ENCODE measurements around the gene HOXB5. TPM values are rescaled to one million over a fixed set of nuclear protein-coding genes. Genes with fewer than 3 reads are reported as not detected.

The HOXB5 gene
- total RNA-seq, 1 experiment from 2014 or later = 0.95 TPM

DNA sequence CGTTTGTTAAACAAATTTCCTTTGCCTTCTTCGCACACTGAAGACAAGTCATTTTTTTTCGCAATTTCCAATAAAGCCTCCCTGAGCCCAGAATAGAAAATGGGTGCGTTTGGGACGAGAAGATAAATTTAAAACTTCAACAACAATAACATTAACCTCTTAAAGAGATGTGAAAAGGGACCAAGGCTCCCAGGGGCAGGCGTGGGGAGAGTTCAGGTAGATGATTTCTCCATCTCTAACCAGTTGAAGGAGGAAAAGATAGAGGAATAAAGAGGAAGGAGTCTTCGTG, 14.2 kb downstream of the HOXB5 start:
- no TSS peak for BruUV-seq (replicated peaks)
- H3K9ac ChIP-seq (ENCODE audit: low read length) = no peak overlapping the region
- ChIA-PET CTCF (no interaction called here), POLR2A (ENCODE audit: unreplicated experiment) (no interaction called here)
- no peaks in the 10 kb centered on the region for H3K9me2 ChIP-seq (replicated peaks; ENCODE audit: low read length)
- H2AFZ ChIP-seq (ENCODE audit: low read length) = no peak overlapping the region
- H3K4me3 ChIP-seq (ENCODE audit: low read length) = no peak overlapping the region
- H3K4me1 ChIP-seq (ENCODE audit: insufficient read depth, low read length) = peaks cover 25% of the 10 kb centered on the region
- no peaks in the 10 kb centered on the region for H3F3A ChIP-seq (ENCODE audit: low read length, unreplicated experiment)
- H3K36me3 ChIP-seq (ENCODE audit: low read depth, low read length) = no peaks in the 10 kb centered on the region
- H3K9me3 ChIP-seq (ENCODE audit: low read length) = no peaks in the 10 kb centered on the region
- ATAC-seq (no peak), DNase-seq (no peak)
- no peak overlapping the region for H3K4me2 ChIP-seq (ENCODE audit: low read length)
- H3K27me3 ChIP-seq (ENCODE audit: low read length) = no peaks in the 10 kb centered on the region
- intact Hi-C loops (cut with micrococcal nuclease) = no loop called here
- H4K20me1 ChIP-seq (ENCODE audit: low read length) = no peaks in the 10 kb centered on the region
- TF ChIP-seq, protein P1, sequence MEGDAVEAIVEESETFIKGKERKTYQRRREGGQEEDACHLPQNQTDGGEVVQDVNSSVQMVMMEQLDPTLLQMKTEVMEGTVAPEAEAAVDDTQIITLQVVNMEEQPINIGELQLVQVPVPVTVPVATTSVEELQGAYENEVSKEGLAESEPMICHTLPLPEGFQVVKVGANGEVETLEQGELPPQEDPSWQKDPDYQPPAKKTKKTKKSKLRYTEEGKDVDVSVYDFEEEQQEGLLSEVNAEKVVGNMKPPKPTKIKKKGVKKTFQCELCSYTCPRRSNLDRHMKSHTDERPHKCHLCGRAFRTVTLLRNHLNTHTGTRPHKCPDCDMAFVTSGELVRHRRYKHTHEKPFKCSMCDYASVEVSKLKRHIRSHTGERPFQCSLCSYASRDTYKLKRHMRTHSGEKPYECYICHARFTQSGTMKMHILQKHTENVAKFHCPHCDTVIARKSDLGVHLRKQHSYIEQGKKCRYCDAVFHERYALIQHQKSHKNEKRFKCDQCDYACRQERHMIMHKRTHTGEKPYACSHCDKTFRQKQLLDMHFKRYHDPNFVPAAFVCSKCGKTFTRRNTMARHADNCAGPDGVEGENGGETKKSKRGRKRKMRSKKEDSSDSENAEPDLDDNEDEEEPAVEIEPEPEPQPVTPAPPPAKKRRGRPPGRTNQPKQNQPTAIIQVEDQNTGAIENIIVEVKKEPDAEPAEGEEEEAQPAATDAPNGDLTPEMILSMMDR (conservative IDR thresholded peaks at IDR 0.05; ENCODE audit: low read depth, low read length) = no peak
- TF ChIP-seq EZH2phosphoT487 (IDR thresholded peaks at IDR 0.05; ENCODE audit: borderline replicate concordance, low read length) (no peak), EZH2 (IDR thresholded peaks at IDR 0.05; ENCODE audit: low read length, unreplicated experiment) (no peak)
- H3K27ac ChIP-seq (ENCODE audit: low read length) = no peak overlapping the region
- H3K79me2 ChIP-seq (ENCODE audit: low read length) = 0 out of 2 replicates have a peak, but pooled peaks cover 6% of the 10 kb centered on the region

DNA sequence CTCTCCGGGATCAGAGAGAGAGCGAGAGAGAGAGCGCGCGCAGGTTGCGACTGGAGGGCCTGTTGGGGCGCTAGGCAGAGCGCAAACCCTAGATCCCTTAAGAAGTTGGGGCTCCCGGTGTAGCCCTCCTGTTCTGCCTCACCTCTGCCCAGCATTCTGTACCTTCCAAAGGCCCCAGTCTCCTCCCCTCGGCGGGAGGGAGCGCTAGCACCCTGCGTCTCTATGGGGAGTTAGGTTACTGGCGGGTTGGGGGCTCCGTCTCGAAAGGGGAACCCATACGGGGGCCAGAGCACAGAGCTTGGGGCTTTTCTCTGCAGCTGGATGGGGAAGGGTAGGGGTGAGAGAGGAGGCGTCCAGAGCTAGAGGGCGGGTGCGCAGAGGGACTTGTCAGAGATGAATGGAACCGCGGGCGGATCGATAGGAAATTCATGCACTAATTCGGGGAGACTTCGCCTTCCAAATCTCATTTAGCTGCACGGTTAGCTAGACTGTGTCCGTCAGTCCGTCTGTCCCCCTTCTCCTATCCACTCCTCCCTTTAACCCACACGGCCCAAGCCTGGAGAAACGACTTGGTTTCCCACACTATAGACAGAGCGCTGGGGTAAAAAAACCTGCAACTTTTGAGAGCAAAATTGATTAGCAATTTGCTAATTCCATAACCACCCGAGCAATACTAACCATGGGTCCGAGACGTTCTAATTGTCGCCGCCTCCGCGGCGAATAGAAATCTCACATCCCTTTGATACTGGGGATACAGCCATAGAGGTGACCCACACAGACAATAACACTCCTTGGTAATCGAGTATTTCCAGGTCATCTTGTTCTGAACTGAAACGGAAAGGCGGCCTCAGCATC, 14.7 kb downstream of the HOXB5 start:
- H3K4me1 ChIP-seq (ENCODE audit: insufficient read depth, low read length) = peaks cover 20% of the 10 kb centered on the region
- no peaks in the 10 kb centered on the region for H3K36me3 ChIP-seq (ENCODE audit: low read depth, low read length)
- no peaks in the 10 kb centered on the region for H3K9me3 ChIP-seq (ENCODE audit: low read length)
- no peak overlapping the region for H3K27ac ChIP-seq (ENCODE audit: low read length)
- H3F3A ChIP-seq (ENCODE audit: low read length, unreplicated experiment) = no peaks in the 10 kb centered on the region
- 0 out of 2 replicates have a peak, but pooled peaks cover 1% of the 10 kb centered on the region for H3K79me2 ChIP-seq (ENCODE audit: low read length)
- DNase-seq = no peak
- CTCF ChIA-PET = no interaction called here
- H3K4me3 ChIP-seq (ENCODE audit: low read length) = no peak overlapping the region
- intact Hi-C loops (cut with micrococcal nuclease) = no loop called here
- H3K9me2 ChIP-seq (replicated peaks; ENCODE audit: low read length) = no peaks in the 10 kb centered on the region
- no peak overlapping the region for H3K9ac ChIP-seq (ENCODE audit: low read length)
- H3K4me2 ChIP-seq (ENCODE audit: low read length) = no peak overlapping the region
- POLR2A ChIA-PET (ENCODE audit: unreplicated experiment) = no interaction called here
- no peak for ATAC-seq
- TF ChIP-seq EZH2phosphoT487 (IDR thresholded peaks at IDR 0.05; ENCODE audit: borderline replicate concordance, low read length) (no peak), EZH2 (IDR thresholded peaks at IDR 0.05; ENCODE audit: low read length, unreplicated experiment) (no peak)
- TF ChIP-seq, protein P1 (conservative IDR thresholded peaks at IDR 0.05; ENCODE audit: low read depth, low read length) = no peak
- no peaks in the 10 kb centered on the region for H3K27me3 ChIP-seq (ENCODE audit: low read length)
- no peaks in the 10 kb centered on the region for H4K20me1 ChIP-seq (ENCODE audit: low read length)
- no peak overlapping the region for H2AFZ ChIP-seq (ENCODE audit: low read length)
- no TSS peak for BruUV-seq (replicated peaks)

DNA sequence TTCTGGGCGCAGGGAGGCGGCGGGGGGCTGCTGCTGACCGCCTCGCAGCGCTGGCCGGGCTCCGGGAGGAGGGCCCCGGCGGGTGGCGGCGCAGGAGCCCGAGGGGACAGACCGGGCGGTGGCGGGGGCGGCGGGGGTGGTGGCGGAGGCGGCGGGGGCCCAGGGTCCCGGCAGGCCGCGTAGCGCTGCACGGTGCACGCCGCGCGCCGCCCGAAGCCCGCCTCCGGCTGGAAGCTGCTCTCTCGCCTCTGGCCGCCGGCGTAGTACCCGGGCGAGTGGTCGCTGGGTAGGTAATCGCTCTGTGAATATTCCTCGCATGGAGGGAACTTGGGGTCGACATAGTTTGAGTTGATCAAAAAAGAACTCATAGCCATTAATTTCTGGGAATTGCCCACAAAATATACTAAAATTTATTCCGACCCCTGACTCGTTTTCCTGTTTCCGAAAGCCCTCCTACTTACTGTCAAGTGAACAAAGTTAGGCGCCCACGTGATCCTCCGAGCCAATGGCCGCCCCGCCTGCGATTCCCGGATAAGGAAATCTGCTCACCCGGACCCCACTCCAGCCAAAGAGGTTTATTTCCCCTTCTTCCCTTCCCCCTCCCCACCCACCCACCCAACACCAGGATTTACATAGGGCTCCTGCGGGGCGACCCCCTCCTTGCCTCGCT, 15.5 kb downstream of the HOXB5 start, which contains the start of gene HOXB4:
Gene HOXB4, minus strand, starts transcription at position 405 of the 670 bp plus-strand sequence. Its CDS starts 31 bp downstream, at position 374.
- peak within 1 kb of the TSS; percentile 86 for H3K4me2 ChIP-seq (ENCODE audit: low read length)
- CTCF ChIA-PET = no interaction called here
- DNase-seq (no peak), ATAC-seq (no peak)
- H3K9me2 ChIP-seq (replicated peaks; ENCODE audit: low read length) = no peaks in the 10 kb centered on the region
- peak within 1 kb of the TSS; percentile 66 for H3K4me3 ChIP-seq (ENCODE audit: low read length)
- no peaks in the 10 kb centered on the region for H3K9me3 ChIP-seq (ENCODE audit: low read length)
- H3K27me3 ChIP-seq (ENCODE audit: low read length) = no peaks in the 10 kb centered on the region
- intact Hi-C loops (cut with micrococcal nuclease) = no loop called here
- H3K4me1 ChIP-seq (ENCODE audit: insufficient read depth, low read length) = peaks cover 20% of the 10 kb centered on the region
- POLR2A ChIA-PET (ENCODE audit: unreplicated experiment) = no interaction called here
- no peaks in the 10 kb centered on the region for H4K20me1 ChIP-seq (ENCODE audit: low read length)
- H2AFZ ChIP-seq (ENCODE audit: low read length) = peak within 1 kb of the TSS; percentile 64
- no peaks in the 10 kb centered on the region for H3K79me2 ChIP-seq (ENCODE audit: low read length)
- no peaks in the 10 kb centered on the region for H3K36me3 ChIP-seq (ENCODE audit: low read depth, low read length)
- H3K27ac ChIP-seq (ENCODE audit: low read length) = no peak within 1 kb of the TSS
- H3K9ac ChIP-seq (ENCODE audit: low read length) = peak within 1 kb of the TSS; percentile 23; the same call in 1 of the 2 replicates
- H3F3A ChIP-seq (ENCODE audit: low read length, unreplicated experiment) = no peaks in the 10 kb centered on the region
- TF ChIP-seq EZH2 (IDR thresholded peaks at IDR 0.05; ENCODE audit: low read length, unreplicated experiment) (no peak), EZH2phosphoT487 (IDR thresholded peaks at IDR 0.05; ENCODE audit: borderline replicate concordance, low read length) (no peak)
- TF ChIP-seq, protein P1 (conservative IDR thresholded peaks at IDR 0.05; ENCODE audit: low read depth, low read length) = no peak
- no TSS peak for BruUV-seq (replicated peaks)

Measured in PC-3 (cell line).